OCI-LY7 (cell line): ENCODE results near the gene ZNF83. TPM values are rescaled to one million over a fixed set of nuclear protein-coding genes. Genes with fewer than 3 reads are reported as not detected.

Experiments
- BruUV-seq: library from RNA; stranded (reverse); fragments of 400-500 nt; replicated peaks from 2 replicates; lab custom pipeline; 2021; lab: Mats Ljungman, UMichigan
- CTCF ChIA-PET: fragments of 300-600 bp; sonication (Branson Sonifier 250); formaldehyde crosslinking; loops from one replicate; lab custom pipeline; 2022; ENCODE audit warnings: antibody characterized with exemption; ENCODE audit not compliant: unreplicated experiment; lab: Charles Lee
- POLR2A ChIA-PET: fragments of 300-600 bp; sonication (Branson Sonifier 250); formaldehyde crosslinking; loops from one replicate; lab custom pipeline; 2022; ENCODE audit warnings: antibody characterized with exemption; lab: Charles Lee
- DNase-seq: peaks from one replicate; pipeline ENCODE4 v3.0.0-alpha.2; 2015; ENCODE audit warnings: low spot score
- H2AFZ ChIP-seq: fragments of 200-600 bp; sonication (generic), shearing (Covaris generic); 2 replicates; pipeline ENCODE4 v1.6.1; 2014; ENCODE audit warnings: mild to moderate bottlenecking, antibody characterized with exemption, low read length, moderate library complexity
- H3K27ac ChIP-seq: fragments of 200-600 bp; sonication (generic); 2 replicates; pipeline ENCODE4 v1.5.1; 2014; ENCODE audit warnings: mixed run types, low read depth, mild to moderate bottlenecking, moderate library complexity, low read length, inconsistent platforms; ENCODE audit not compliant: poor library complexity, severe bottlenecking
- H3K36me3 ChIP-seq: fragments of 200-600 bp; sonication (generic); 2 replicates; pipeline ENCODE4 v1.6.1; 2014; ENCODE audit warnings: mild to moderate bottlenecking, antibody characterized with exemption, low read length, moderate library complexity, mixed read lengths; ENCODE audit not compliant: insufficient read depth
- H3K4me1 ChIP-seq: fragments of 200-600 bp; sonication (generic); 2 replicates; pipeline ENCODE4 v1.5.1; 2014; ENCODE audit warnings: mild to moderate bottlenecking, low read length; ENCODE audit not compliant: insufficient read depth, poor library complexity, severe bottlenecking
- H3K4me2 ChIP-seq: fragments of 200-600 bp; sonication (generic); 2 replicates; pipeline ENCODE4 v1.6.1; 2014; ENCODE audit warnings: mild to moderate bottlenecking, low read length
- H3K4me3 ChIP-seq: fragments of 200-600 bp; sonication (generic); 2 replicates; pipeline ENCODE4 v1.5.1; 2014; ENCODE audit warnings: mild to moderate bottlenecking, low read depth, low read length; ENCODE audit not compliant: poor library complexity, severe bottlenecking
- H3K79me2 ChIP-seq: fragments of 200-600 bp; sonication (generic); 2 replicates; pipeline ENCODE4 v1.6.1; 2016; ENCODE audit warnings: low read depth, mild to moderate bottlenecking, low read length, moderate library complexity, mixed read lengths; ENCODE audit not compliant: insufficient read depth
- H3K9me2 ChIP-seq: fragments of 200-600 bp; sonication (generic); 2 replicates; pipeline ENCODE4 v1.6.1; 2016; ENCODE audit warnings: mild to moderate bottlenecking, low read length, mixed read lengths; ENCODE audit not compliant: insufficient read depth
- H3K9me3 ChIP-seq: fragments of 200-600 bp; sonication (generic); 2 replicates; pipeline ENCODE4 v1.6.1; 2014; ENCODE audit warnings: mild to moderate bottlenecking, mixed run types, low read length, mixed read lengths
- H4K20me1 ChIP-seq: fragments of 200-600 bp; sonication (generic); 2 replicates; pipeline ENCODE4 v1.6.1; 2014; ENCODE audit warnings: mild to moderate bottlenecking, antibody characterized with exemption, low read length, moderate library complexity, mixed read lengths; ENCODE audit not compliant: insufficient read depth
- EZH2phosphoT487 ChIP-seq: fragments of 200-600 bp; sonication (generic); IDR thresholded peaks from 2 replicates; pipeline ENCODE4 v1.6.1; 2018; ENCODE audit warnings: low read depth, borderline replicate concordance, mild to moderate bottlenecking, mixed run types, antibody characterized with exemption, low read length, moderate library complexity, mixed read lengths
- intact Hi-C: fragments of 100-400 bp; cut with micrococcal nuclease; formaldehyde crosslinking; loops from one replicate; pipeline ENCODE4 v1.10.0; 2022; ENCODE audit not compliant: unreplicated experiment
- total RNA-seq, 2 experiments: library from RNA; depleted of rRNA in 1 of 2; stranded (reverse); fragments of >200 nt in 1 of 2; shearing (Covaris generic) in 1 of 2; gene quantifications; 2 replicates each; pipeline ENCODE4 v1.2.3, GENCODE V29; 2014 to 2022
- TF ChIP-seq, protein P1 (sequence below): fragments of 200-600 bp; sonication (generic); conservative IDR thresholded peaks from 2 replicates; pipeline ENCODE4 v1.5.1; 2014; ENCODE audit warnings: mild to moderate bottlenecking, antibody characterized with exemption, low read length, moderate library complexity, mixed read lengths

Gene ZNF83
- total RNA-seq, 2 experiments from 2014 or later: 47.2 to 59.4 TPM

DNA sequence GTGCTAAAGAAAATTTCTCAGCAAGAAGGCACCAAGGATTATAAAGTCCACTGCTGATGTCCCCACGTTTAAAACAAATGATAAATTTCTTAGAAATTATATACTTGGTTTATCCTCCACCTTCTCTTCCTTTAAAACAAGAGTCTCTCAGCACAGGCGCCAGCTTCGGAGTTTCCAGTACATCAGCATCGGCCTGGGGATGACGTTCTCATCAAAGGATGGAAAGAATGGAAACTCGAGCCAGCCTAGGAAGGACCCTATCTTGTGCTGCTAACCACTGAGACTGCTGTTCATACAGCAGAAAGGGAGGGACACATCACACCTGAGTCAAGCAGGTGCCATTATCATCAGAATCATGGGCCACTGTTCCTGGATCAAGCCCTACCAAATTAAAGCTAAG lies 29.8 kb upstream of the ZNF83 start:
- no peak overlapping the region for H3K4me3 ChIP-seq
- no peak overlapping the region for H3K4me2 ChIP-seq
- H3K79me2 ChIP-seq: peaks cover 19% of the 10 kb centered on the region; the same call in 1 of the 2 replicates
- BruUV-seq: no TSS peak
- TF ChIP-seq EZH2phosphoT487: no peak
- TF ChIP-seq, protein P1, sequence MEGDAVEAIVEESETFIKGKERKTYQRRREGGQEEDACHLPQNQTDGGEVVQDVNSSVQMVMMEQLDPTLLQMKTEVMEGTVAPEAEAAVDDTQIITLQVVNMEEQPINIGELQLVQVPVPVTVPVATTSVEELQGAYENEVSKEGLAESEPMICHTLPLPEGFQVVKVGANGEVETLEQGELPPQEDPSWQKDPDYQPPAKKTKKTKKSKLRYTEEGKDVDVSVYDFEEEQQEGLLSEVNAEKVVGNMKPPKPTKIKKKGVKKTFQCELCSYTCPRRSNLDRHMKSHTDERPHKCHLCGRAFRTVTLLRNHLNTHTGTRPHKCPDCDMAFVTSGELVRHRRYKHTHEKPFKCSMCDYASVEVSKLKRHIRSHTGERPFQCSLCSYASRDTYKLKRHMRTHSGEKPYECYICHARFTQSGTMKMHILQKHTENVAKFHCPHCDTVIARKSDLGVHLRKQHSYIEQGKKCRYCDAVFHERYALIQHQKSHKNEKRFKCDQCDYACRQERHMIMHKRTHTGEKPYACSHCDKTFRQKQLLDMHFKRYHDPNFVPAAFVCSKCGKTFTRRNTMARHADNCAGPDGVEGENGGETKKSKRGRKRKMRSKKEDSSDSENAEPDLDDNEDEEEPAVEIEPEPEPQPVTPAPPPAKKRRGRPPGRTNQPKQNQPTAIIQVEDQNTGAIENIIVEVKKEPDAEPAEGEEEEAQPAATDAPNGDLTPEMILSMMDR: no peak
- no peak overlapping the region for H2AFZ ChIP-seq
- CTCF ChIA-PET: no interaction called here
- no peak overlapping the region for H3K27ac ChIP-seq
- no peaks in the 10 kb centered on the region for H3K4me1 ChIP-seq
- no peak for DNase-seq
- POLR2A ChIA-PET: no interaction called here
- no peaks in the 10 kb centered on the region for H3K9me2 ChIP-seq
- H4K20me1 ChIP-seq: no peaks in the 10 kb centered on the region
- 0 out of 2 replicates have a peak, but pooled peaks cover 7% of the 10 kb centered on the region for H3K9me3 ChIP-seq
- intact Hi-C loops: no loop called here
- H3K36me3 ChIP-seq: peaks cover 59% of the 10 kb centered on the region

DNA sequence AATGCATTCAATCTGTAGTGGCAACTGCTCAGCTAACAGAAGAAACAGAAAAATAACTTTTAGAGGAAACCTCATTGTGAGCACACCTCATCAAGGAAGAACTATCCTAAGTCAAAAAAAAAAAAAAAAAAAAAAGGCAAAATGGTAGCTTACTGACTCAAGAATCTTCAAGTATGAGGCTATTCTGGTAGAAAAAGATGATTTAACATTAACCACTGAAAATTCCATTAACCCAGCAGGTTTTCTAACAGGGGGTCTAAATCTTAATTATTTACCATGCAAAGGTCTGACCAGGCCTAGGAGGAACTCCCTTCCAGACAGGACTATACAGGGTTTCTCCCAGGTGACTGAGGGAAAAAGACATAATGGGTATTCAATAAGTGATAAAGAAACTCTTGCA lies 28.4 kb upstream of the ZNF83 start:
- DNase-seq: no peak
- ChIA-PET CTCF (no interaction called here), POLR2A (interaction anchor here (0.6 kb wide), 1 partner anchor 213 kb away, joined by 4 read pairs; no protein-coding TSS in a partner anchor)
- H3K9me2 ChIP-seq: no peaks in the 10 kb centered on the region
- H3K9me3 ChIP-seq: 0 out of 2 replicates have a peak, but pooled peaks cover 2% of the 10 kb centered on the region
- TF ChIP-seq, protein P1: no peak
- no peak for TF ChIP-seq EZH2phosphoT487
- no peaks in the 10 kb centered on the region for H4K20me1 ChIP-seq
- H3K4me2 ChIP-seq: no peak overlapping the region
- intact Hi-C loops: no loop called here
- H3K4me1 ChIP-seq: no peaks in the 10 kb centered on the region
- H2AFZ ChIP-seq: no peak overlapping the region
- BruUV-seq: no TSS peak
- no peak overlapping the region for H3K27ac ChIP-seq
- peaks cover 55% of the 10 kb centered on the region for H3K36me3 ChIP-seq
- peaks cover 6% of the 10 kb centered on the region; the same call in 1 of the 2 replicates for H3K79me2 ChIP-seq
- no peak overlapping the region for H3K4me3 ChIP-seq

DNA sequence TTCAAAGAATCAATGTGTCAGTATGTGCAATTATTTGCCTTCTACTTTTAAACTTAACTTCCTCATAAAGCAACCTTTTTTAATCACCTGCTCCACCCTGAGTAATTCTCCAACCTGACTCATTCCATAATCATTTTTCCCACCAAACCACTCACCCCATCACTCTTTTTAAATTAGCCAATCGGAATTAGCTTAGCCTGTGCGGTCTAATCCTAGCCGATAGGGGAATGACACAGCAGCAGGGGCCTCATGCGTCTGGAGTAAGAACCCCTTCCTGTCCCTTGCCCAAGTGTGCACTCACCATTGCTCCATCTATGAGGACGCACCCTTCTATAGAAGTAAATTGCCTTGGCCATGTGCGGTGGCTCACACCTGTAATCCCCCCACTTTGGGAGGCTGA lies 27.4 kb upstream of the ZNF83 start:
- ChIA-PET POLR2A (no interaction called here), CTCF (no interaction called here)
- H3K4me2 ChIP-seq: no peak overlapping the region
- no peaks in the 10 kb centered on the region for H3K79me2 ChIP-seq
- intact Hi-C loops: no loop called here
- H3K9me3 ChIP-seq: no peaks in the 10 kb centered on the region
- no peak overlapping the region for H2AFZ ChIP-seq
- H3K4me3 ChIP-seq: no peak overlapping the region
- no peaks in the 10 kb centered on the region for H4K20me1 ChIP-seq
- no peak for TF ChIP-seq EZH2phosphoT487
- TF ChIP-seq, protein P1: no peak
- H3K4me1 ChIP-seq: no peaks in the 10 kb centered on the region
- no peaks in the 10 kb centered on the region for H3K9me2 ChIP-seq
- peaks cover 48% of the 10 kb centered on the region for H3K36me3 ChIP-seq
- no TSS peak for BruUV-seq
- DNase-seq: no peak
- H3K27ac ChIP-seq: no peak overlapping the region
